Natural killer cell (primary cell): ENCODE results near the gene ALDH5A1. TPM values are rescaled to one million over a fixed set of nuclear protein-coding genes. Genes with fewer than 3 reads are reported as not detected.

ENCODE experiments used
- ATAC-seq, 3 donors: fragments of 150-1000 bp in 2 of 3; fragments of 200-7000 bp in 1 of 3; cut with Tn5 transposase; 1 replicate in 1 of 3; 2 replicates in 2 of 3; pipeline ENCODE4 v1.10.0; 2021; ENCODE audit warnings: mild to moderate bottlenecking in 2 of 3, moderate library complexity in 2 of 3
- DNase-seq, 2 donors: peaks; one replicate each; pipeline versions ENCODE4 v3.0.0 to v3.0.0-alpha.2; 2013 to 2021; ENCODE audit warnings: mixed read lengths in 1 of 2
- H3K27ac ChIP-seq: one replicate; pipeline ENCODE4 v1.5.1; 2013; ENCODE audit warnings: mild to moderate bottlenecking, low read length
- H3K27me3 ChIP-seq: one replicate; pipeline ENCODE4 v1.6.1; 2013; ENCODE audit warnings: low read length; ENCODE audit not compliant: control insufficient read depth, insufficient read depth
- H3K36me3 ChIP-seq: one replicate; pipeline ENCODE4 v1.6.1; 2013; ENCODE audit warnings: low read length; ENCODE audit not compliant: control insufficient read depth, insufficient read depth
- H3K4me1 ChIP-seq: one replicate; pipeline ENCODE4 v1.6.1; 2013; ENCODE audit warnings: low read length; ENCODE audit not compliant: control insufficient read depth, insufficient read depth
- H3K4me3 ChIP-seq: one replicate; pipeline ENCODE4 v1.5.1; 2013; ENCODE audit warnings: low read length
- H3K9me3 ChIP-seq: one replicate; pipeline ENCODE4 v1.6.1; 2013; ENCODE audit warnings: low read length; ENCODE audit not compliant: control insufficient read depth, insufficient read depth
- H3K27ac Mint-ChIP-seq, 2 donors: one replicate each; pipeline ENCODE4 v1.8.0; 2022; ENCODE audit warnings: mild to moderate bottlenecking in 2 of 2, mixed read lengths in 2 of 2, moderate library complexity in 1 of 2
- H3K27me3 Mint-ChIP-seq, 2 donors: one replicate each; pipeline ENCODE4 v1.8.0; 2022; ENCODE audit warnings: low read depth in 2 of 2, mixed read lengths in 2 of 2
- H3K36me3 Mint-ChIP-seq: one replicate; pipeline ENCODE4 v1.8.0; 2022; ENCODE audit warnings: mixed read lengths
- H3K4me1 Mint-ChIP-seq, 2 donors: one replicate each; pipeline ENCODE4 v1.8.0; 2022; ENCODE audit warnings: mixed read lengths in 2 of 2
- H3K4me3 Mint-ChIP-seq: one replicate; pipeline ENCODE4 v1.8.0; 2022; ENCODE audit warnings: mild to moderate bottlenecking, moderate library complexity, mixed read lengths
- H3K9me3 Mint-ChIP-seq, 2 donors: one replicate each; pipeline ENCODE4 v1.8.0; 2022; ENCODE audit warnings: mixed read lengths in 2 of 2
- CTCF ChIP-seq: fragments of 200-600 bp; IDR thresholded peaks from one replicate; pipeline ENCODE4 v1.8.0; 2022; ENCODE audit warnings: antibody characterized with exemption
- WGBS: methylation state at CpG from one replicate; pipeline ENCODE4 v1.1.7; 2013; ENCODE audit warnings: missing lambda C conversion rate; ENCODE audit not compliant: insufficient coverage; 5-methylcytosine and 5-hydroxymethylcytosine counted together
- intact Hi-C: fragments of 100-400 bp; cut with micrococcal nuclease; formaldehyde crosslinking; loops from one replicate; pipeline ENCODE4 v1.14.2; 2022
- total RNA-seq, 4 donors: library from RNA; stranded (reverse); fragments of 120-200 nt in 1 of 4; gene quantifications; one replicate each; pipeline versions ENCODE4 v1.2.3 to v1.2.4, GENCODE V29; 2013 to 2022

Gene ALDH5A1
- total RNA-seq, 3 donors from 2014 or later (not counting 1 experiment from before 2014, with no cell fraction given): 4.8 to 7.5 (median 6.8) TPM

DNA sequence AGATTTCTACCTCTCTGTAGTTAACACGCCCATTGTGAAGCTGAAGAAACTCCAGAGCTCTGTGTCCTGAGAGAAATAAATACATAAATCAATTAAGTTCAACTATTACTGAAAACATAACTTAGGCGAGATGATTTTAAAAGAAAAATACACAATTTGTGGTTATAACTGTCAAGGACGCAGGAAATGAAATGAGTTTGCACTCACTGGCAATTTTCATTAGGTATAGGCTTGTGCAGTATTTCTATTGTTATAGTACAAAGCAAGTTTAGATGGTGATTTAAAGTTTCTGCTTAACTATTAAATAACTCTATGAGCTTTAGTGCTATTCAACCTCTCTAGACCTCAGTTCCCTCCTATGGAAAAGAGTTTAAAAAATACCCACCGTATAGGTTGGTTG is 8.7 kb upstream of the ALDH5A1 start:
- intact Hi-C loops: no loop called here
- 27% methylated on average over 3 of the region's 4 CpGs for WGBS
- no peaks in the 10 kb centered on the region for H3K9me3 Mint-ChIP-seq
- H3K27me3 ChIP-seq: no peaks in the 10 kb centered on the region
- ATAC-seq (no peak), DNase-seq (no peak)
- no peaks in the 10 kb centered on the region for H3K4me1 Mint-ChIP-seq
- H3K4me3 ChIP-seq: no peak overlapping the region
- H3K9me3 ChIP-seq: no peaks in the 10 kb centered on the region
- no peaks in the 10 kb centered on the region for H3K36me3 ChIP-seq
- TF ChIP-seq CTCF: no peak
- H3K27ac Mint-ChIP-seq: no peak overlapping the region
- H3K36me3 Mint-ChIP-seq: no peaks in the 10 kb centered on the region
- H3K4me1 ChIP-seq: no peaks in the 10 kb centered on the region
- H3K27me3 Mint-ChIP-seq: no peaks in the 10 kb centered on the region
- H3K27ac ChIP-seq: no peak overlapping the region
- H3K4me3 Mint-ChIP-seq: no peak overlapping the region

- 92% methylated on average over 6 of the region's 6 CpGs for WGBS
- Mint-ChIP-seq H3K9me3 (no peaks in the 10 kb centered on the region), H3K4me3 (no peak within 1 kb of the TSS)
Measured at GRCh38 chr6:24489470-24489869, 5.3 kb upstream of the ALDH5A1 start, which contains the start of gene GPLD1. Gene GPLD1 (minus strand): TSS chr6:24489578. CDS start chr6:24489511, 67 bp downstream.

GRCh38 chr6:24489881-24490280 is 4.9 kb upstream of the ALDH5A1 start:
- Histone ChIP-seq H3K9me3 (no peaks in the 10 kb centered on the region), H3K4me1 (peaks cover 7% of the 10 kb centered on the region), H3K36me3 (no peaks in the 10 kb centered on the region), H3K27ac (no peak overlapping the region), H3K27me3 (no peaks in the 10 kb centered on the region), H3K4me3 (no peak overlapping the region)
- Mint-ChIP-seq H3K4me1 (peaks cover 11 to 12% of the 10 kb centered on the region in 2 donors), H3K9me3 (no peaks in the 10 kb centered on the region), H3K36me3 (no peaks in the 10 kb centered on the region), H3K4me3 (no peak overlapping the region), H3K27ac (no peak overlapping the region), H3K27me3 (no peaks in the 10 kb centered on the region)
- no peak for ATAC-seq
- intact Hi-C loops: no loop called here
- DNase-seq: no peak
- WGBS: 86% methylated on average over 1 of the region's 2 CpGs
- no peak for TF ChIP-seq CTCF

More at GRCh38 chr6:24489470-24489869, 5.3 kb upstream of the ALDH5A1 start, which contains the start of gene GPLD1:
- Mint-ChIP-seq H3K27ac (no peak within 1 kb of the TSS), H3K4me1 (peaks cover 11 to 12% of the 10 kb centered on the region in 2 donors), H3K27me3 (no peaks in the 10 kb centered on the region), H3K36me3 (no peaks in the 10 kb centered on the region)
- Histone ChIP-seq H3K27me3 (no peaks in the 10 kb centered on the region), H3K27ac (no peak within 1 kb of the TSS), H3K4me1 (peaks cover 5% of the 10 kb centered on the region), H3K9me3 (no peaks in the 10 kb centered on the region), H3K4me3 (no peak within 1 kb of the TSS), H3K36me3 (no peaks in the 10 kb centered on the region)
- TF ChIP-seq CTCF: no peak
- ATAC-seq (no peak), DNase-seq (no peak)
- intact Hi-C loops: no loop called here

DNA sequence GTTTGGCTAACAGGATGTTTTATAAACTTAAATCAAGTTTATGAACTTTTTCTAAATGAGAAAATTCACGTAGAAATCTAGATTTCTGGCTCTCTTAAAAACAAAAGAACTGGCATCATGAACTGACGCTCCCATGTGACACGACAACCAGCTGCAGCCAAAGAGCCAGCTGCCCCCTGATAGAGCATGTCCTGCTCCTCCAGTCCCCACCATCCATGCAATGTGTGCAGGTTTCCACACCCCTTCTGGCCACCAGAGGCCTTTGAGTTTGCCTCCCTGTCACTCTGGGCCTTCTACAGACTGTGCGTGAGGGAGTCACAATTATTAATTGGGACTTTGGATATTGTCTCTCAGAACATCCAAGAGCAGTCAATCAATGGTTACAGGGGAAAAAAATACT is 3.8 kb upstream of the ALDH5A1 start:
- Histone ChIP-seq H3K4me1 (peaks cover 13% of the 10 kb centered on the region), H3K27me3 (no peaks in the 10 kb centered on the region), H3K27ac (no peak overlapping the region), H3K4me3 (no peak overlapping the region), H3K36me3 (no peaks in the 10 kb centered on the region), H3K9me3 (no peaks in the 10 kb centered on the region)
- H3K27me3 Mint-ChIP-seq: no peaks in the 10 kb centered on the region
- intact Hi-C loops: no loop called here
- no peaks in the 10 kb centered on the region for H3K36me3 Mint-ChIP-seq
- H3K27ac Mint-ChIP-seq: no peak overlapping the region
- TF ChIP-seq CTCF: no peak
- DNase-seq: no peak
- no peaks in the 10 kb centered on the region for H3K9me3 Mint-ChIP-seq
- ATAC-seq: no peak
- peaks cover 17 to 18% of the 10 kb centered on the region in 2 donors for H3K4me1 Mint-ChIP-seq
- no peak overlapping the region for H3K4me3 Mint-ChIP-seq
- 90% methylated on average over 4 of the region's 4 CpGs for WGBS
